HEK293 (cell line): ENCODE results near the gene MACIR.

Experiments used
- EGR2 ChIP-seq: fragments of 450-650 bp; formaldehyde crosslinking; IDR thresholded peaks from 2 replicates; pipeline ENCODE4 v1.5.1; 2016; ENCODE audit warnings: low read depth, missing biosample characterization, missing genetic modification characterization
- ELK4 ChIP-seq: IDR thresholded peaks from 2 replicates; pipeline ENCODE4 v1.6.1; 2011; ENCODE audit warnings: mild to moderate bottlenecking, low read depth, low read length, borderline replicate concordance
- OVOL3 ChIP-seq: fragments of 450-650 bp; formaldehyde crosslinking; IDR thresholded peaks from 2 replicates; pipeline ENCODE4 v1.5.1; 2016; ENCODE audit warnings: missing biosample characterization, missing genetic modification characterization
- PRDM4 ChIP-seq: fragments of 450-650 bp; formaldehyde crosslinking; IDR thresholded peaks from 2 replicates; pipeline ENCODE4 v1.5.1; 2017; ENCODE audit warnings: missing biosample characterization, missing genetic modification characterization
- REPIN1 ChIP-seq: fragments of 450-650 bp; formaldehyde crosslinking; IDR thresholded peaks from 2 replicates; pipeline ENCODE4 v1.5.1; 2017; ENCODE audit warnings: missing biosample characterization, missing genetic modification characterization, low read depth
- TRIM28 ChIP-seq: IDR thresholded peaks from 2 replicates; pipeline ENCODE4 v1.6.1; 2011; ENCODE audit warnings: low read length, control low read depth, borderline replicate concordance
- ZBTB17 ChIP-seq: fragments of 450-650 bp; formaldehyde crosslinking; IDR thresholded peaks from 2 replicates; pipeline ENCODE4 v1.5.1; 2016; ENCODE audit warnings: missing biosample characterization, missing genetic modification characterization
- ZBTB20 ChIP-seq: fragments of 450-650 bp; formaldehyde crosslinking; IDR thresholded peaks from 2 replicates; pipeline ENCODE4 v1.5.1; 2016; ENCODE audit warnings: missing biosample characterization, missing genetic modification characterization
- ZBTB48 ChIP-seq: fragments of 450-650 bp; formaldehyde crosslinking; IDR thresholded peaks from 2 replicates; pipeline ENCODE4 v1.5.1; 2016; ENCODE audit warnings: missing biosample characterization, missing genetic modification characterization
- ZNF10 ChIP-seq: fragments of 450-650 bp; formaldehyde crosslinking; IDR thresholded peaks from 2 replicates; pipeline ENCODE4 v1.5.1; 2017; ENCODE audit warnings: missing biosample characterization, missing genetic modification characterization
- ZNF146 ChIP-seq: fragments of 450-650 bp; formaldehyde crosslinking; IDR thresholded peaks from 2 replicates; pipeline ENCODE4 v1.5.1; 2016; ENCODE audit warnings: missing biosample characterization, missing genetic modification characterization
- ZNF202 ChIP-seq: fragments of 450-650 bp; formaldehyde crosslinking; IDR thresholded peaks from 2 replicates; pipeline ENCODE4 v1.5.1; 2016; ENCODE audit warnings: missing biosample characterization, missing genetic modification characterization, borderline replicate concordance
- ZNF398 ChIP-seq: fragments of 450-650 bp; formaldehyde crosslinking; IDR thresholded peaks from 2 replicates; pipeline ENCODE4 v1.5.1; 2017; ENCODE audit warnings: missing biosample characterization, missing genetic modification characterization
- ZNF473 ChIP-seq: fragments of 450-650 bp; formaldehyde crosslinking; IDR thresholded peaks from 2 replicates; pipeline ENCODE4 v1.5.1; 2017; ENCODE audit warnings: missing biosample characterization, missing genetic modification characterization
- ZNF488 ChIP-seq: fragments of 450-650 bp; formaldehyde crosslinking; IDR thresholded peaks from 2 replicates; pipeline ENCODE4 v1.5.1; 2016; ENCODE audit warnings: missing biosample characterization, missing genetic modification characterization
- ZNF560 ChIP-seq: fragments of 450-650 bp; formaldehyde crosslinking; IDR thresholded peaks from 2 replicates; pipeline ENCODE4 v1.5.1; 2017; ENCODE audit warnings: missing biosample characterization, missing genetic modification characterization, borderline replicate concordance
- ZNF624 ChIP-seq: fragments of 450-650 bp; formaldehyde crosslinking; IDR thresholded peaks from 2 replicates; pipeline ENCODE4 v1.5.1; 2017; ENCODE audit warnings: missing biosample characterization, missing genetic modification characterization
- ZNF664 ChIP-seq: fragments of 450-650 bp; formaldehyde crosslinking; IDR thresholded peaks from 2 replicates; pipeline ENCODE4 v1.5.1; 2016; ENCODE audit warnings: missing biosample characterization, missing genetic modification characterization
- TF ChIP-seq, protein P1 (sequence below): fragments of 450-650 bp; formaldehyde crosslinking; IDR thresholded peaks from 2 replicates; pipeline ENCODE4 v1.5.1; 2017; ENCODE audit warnings: missing biosample characterization, missing genetic modification characterization
- TF ChIP-seq, protein P2 (sequence below): fragments of 450-650 bp; formaldehyde crosslinking; IDR thresholded peaks from 2 replicates; pipeline ENCODE4 v1.5.1; 2016; ENCODE audit warnings: missing biosample characterization, missing genetic modification characterization, low read depth
- TF ChIP-seq, protein P3 (sequence below): fragments of 450-650 bp; formaldehyde crosslinking; IDR thresholded peaks from 2 replicates; pipeline ENCODE4 v1.5.1; 2016; ENCODE audit warnings: missing biosample characterization, missing genetic modification characterization
- TF ChIP-seq, protein P4 (sequence below): fragments of 450-650 bp; formaldehyde crosslinking; IDR thresholded peaks from 2 replicates; pipeline ENCODE4 v1.5.1; 2016; ENCODE audit warnings: missing biosample characterization, missing genetic modification characterization
- TF ChIP-seq, protein P5 (sequence below): fragments of 450-650 bp; formaldehyde crosslinking; IDR thresholded peaks from 2 replicates; pipeline ENCODE4 v1.5.1; 2016; ENCODE audit warnings: missing biosample characterization, missing genetic modification characterization

Gene MACIR

DNA sequence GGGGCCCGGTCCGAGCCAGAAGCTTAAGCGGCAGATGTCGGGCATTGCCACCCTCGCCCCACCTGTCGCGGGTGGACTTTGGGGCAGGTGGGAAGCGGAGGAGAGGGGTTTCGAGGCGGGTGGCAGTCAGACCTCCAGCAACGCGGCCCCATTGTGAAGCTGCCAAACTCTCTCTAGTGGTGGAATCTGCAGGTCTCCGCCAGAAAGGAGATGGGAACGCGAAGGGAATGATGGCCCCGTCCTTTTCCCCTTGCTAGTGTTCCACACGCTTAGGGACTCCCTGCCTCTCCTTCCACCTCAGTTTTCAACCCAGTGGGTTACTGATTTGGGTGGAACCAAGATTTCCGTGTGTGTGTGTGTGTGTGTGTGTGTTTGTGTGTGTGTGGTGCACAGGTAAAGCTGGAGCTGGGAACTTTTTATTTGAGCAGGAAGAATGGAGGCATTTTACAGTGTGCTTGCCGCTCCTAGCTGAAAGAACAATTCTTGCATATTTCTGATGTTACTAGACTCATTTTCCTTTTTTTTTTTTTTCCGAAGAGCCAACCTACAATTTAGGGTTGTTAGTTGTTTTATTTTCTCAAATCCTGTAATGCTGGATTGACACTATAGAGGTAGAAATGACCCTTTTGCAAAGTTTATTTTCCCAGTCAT, 1.3 kb downstream of the MACIR start (continued):
- TF ChIP-seq ELK4 (no peak), ZNF624 (no peak), ZBTB20 (peak; percentile 73; the same call in 1 of the 2 replicates), EGR2 (tag by site-specific recombination) (no peak), ZNF398 (tag by site-specific recombination) (0 out of 2 replicates have a peak, but pooled peaks have one; percentile 41), OVOL3 (tag by site-specific recombination) (no peak), ZNF560 (no peak), ZNF10 (no peak), ZBTB17 (peak; percentile 35; the same call in 1 of the 2 replicates), ZNF488 (tag by site-specific recombination) (no peak), ZNF664 (tag by site-specific recombination) (no peak), TRIM28 (no peak), REPIN1 (tag by site-specific recombination) (no peak), ZNF202 (tag by site-specific recombination) (no peak), ZNF146 (0 out of 2 replicates have a peak, but pooled peaks have one; percentile 1), ZBTB48 (tag by site-specific recombination) (peak; percentile 24; the same call in 1 of the 2 replicates), ZNF473 (tag by site-specific recombination) (no peak), PRDM4 (tag by site-specific recombination) (peak; percentile 19; the same call in 1 of the 2 replicates)
- TF ChIP-seq, protein P1, sequence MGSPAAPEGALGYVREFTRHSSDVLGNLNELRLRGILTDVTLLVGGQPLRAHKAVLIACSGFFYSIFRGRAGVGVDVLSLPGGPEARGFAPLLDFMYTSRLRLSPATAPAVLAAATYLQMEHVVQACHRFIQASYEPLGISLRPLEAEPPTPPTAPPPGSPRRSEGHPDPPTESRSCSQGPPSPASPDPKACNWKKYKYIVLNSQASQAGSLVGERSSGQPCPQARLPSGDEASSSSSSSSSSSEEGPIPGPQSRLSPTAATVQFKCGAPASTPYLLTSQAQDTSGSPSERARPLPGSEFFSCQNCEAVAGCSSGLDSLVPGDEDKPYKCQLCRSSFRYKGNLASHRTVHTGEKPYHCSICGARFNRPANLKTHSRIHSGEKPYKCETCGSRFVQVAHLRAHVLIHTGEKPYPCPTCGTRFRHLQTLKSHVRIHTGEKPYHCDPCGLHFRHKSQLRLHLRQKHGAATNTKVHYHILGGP (tag by site-specific recombination): no peak
- TF ChIP-seq, protein P2, sequence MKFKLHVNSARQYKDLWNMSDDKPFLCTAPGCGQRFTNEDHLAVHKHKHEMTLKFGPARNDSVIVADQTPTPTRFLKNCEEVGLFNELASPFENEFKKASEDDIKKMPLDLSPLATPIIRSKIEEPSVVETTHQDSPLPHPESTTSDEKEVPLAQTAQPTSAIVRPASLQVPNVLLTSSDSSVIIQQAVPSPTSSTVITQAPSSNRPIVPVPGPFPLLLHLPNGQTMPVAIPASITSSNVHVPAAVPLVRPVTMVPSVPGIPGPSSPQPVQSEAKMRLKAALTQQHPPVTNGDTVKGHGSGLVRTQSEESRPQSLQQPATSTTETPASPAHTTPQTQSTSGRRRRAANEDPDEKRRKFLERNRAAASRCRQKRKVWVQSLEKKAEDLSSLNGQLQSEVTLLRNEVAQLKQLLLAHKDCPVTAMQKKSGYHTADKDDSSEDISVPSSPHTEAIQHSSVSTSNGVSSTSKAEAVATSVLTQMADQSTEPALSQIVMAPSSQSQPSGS (tag by site-specific recombination): no peak
- TF ChIP-seq, protein P3, sequence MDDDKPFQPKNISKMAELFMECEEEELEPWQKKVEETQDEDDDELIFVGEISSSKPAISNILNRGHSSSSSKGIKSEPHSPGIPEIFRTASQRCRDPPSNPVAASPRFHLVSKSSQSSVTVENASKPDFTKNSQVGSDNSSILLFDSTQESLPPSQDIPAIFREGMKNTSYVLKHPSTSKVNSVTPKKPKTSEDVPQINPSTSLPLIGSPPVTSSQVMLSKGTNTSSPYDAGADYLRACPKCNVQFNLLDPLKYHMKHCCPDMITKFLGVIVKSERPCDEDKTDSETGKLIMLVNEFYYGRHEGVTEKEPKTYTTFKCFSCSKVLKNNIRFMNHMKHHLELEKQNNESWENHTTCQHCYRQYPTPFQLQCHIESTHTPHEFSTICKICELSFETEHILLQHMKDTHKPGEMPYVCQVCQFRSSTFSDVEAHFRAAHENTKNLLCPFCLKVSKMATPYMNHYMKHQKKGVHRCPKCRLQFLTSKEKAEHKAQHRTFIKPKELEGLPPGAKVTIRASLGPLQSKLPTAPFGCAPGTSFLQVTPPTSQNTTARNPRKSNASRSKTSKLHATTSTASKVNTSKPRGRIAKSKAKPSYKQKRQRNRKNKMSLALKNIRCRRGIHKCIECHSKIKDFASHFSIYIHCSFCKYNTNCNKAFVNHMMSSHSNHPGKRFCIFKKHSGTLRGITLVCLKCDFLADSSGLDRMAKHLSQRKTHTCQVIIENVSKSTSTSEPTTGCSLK (tag by site-specific recombination): no peak
- TF ChIP-seq, protein P4, sequence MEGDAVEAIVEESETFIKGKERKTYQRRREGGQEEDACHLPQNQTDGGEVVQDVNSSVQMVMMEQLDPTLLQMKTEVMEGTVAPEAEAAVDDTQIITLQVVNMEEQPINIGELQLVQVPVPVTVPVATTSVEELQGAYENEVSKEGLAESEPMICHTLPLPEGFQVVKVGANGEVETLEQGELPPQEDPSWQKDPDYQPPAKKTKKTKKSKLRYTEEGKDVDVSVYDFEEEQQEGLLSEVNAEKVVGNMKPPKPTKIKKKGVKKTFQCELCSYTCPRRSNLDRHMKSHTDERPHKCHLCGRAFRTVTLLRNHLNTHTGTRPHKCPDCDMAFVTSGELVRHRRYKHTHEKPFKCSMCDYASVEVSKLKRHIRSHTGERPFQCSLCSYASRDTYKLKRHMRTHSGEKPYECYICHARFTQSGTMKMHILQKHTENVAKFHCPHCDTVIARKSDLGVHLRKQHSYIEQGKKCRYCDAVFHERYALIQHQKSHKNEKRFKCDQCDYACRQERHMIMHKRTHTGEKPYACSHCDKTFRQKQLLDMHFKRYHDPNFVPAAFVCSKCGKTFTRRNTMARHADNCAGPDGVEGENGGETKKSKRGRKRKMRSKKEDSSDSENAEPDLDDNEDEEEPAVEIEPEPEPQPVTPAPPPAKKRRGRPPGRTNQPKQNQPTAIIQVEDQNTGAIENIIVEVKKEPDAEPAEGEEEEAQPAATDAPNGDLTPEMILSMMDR (tag by site-specific recombination): peak; percentile 40; the same call in 1 of the 2 replicates
- TF ChIP-seq, protein P5, sequence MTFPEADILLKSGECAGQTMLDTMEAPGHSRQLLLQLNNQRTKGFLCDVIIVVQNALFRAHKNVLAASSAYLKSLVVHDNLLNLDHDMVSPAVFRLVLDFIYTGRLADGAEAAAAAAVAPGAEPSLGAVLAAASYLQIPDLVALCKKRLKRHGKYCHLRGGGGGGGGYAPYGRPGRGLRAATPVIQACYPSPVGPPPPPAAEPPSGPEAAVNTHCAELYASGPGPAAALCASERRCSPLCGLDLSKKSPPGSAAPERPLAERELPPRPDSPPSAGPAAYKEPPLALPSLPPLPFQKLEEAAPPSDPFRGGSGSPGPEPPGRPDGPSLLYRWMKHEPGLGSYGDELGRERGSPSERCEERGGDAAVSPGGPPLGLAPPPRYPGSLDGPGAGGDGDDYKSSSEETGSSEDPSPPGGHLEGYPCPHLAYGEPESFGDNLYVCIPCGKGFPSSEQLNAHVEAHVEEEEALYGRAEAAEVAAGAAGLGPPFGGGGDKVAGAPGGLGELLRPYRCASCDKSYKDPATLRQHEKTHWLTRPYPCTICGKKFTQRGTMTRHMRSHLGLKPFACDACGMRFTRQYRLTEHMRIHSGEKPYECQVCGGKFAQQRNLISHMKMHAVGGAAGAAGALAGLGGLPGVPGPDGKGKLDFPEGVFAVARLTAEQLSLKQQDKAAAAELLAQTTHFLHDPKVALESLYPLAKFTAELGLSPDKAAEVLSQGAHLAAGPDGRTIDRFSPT: peak; percentile 89
